GM18873 (cell line): ENCODE data around the gene TRMU.

Source experiments
- ATAC-seq: cut with Tn5 transposase; IDR thresholded peaks from one replicate; pipeline ENCODE4 v1.9.1; 2021; ENCODE audit warnings: mild to moderate bottlenecking, moderate library complexity, moderate number of reproducible peaks; ENCODE audit not compliant: unreplicated experiment, low FRiP score

TRMU gene

DNA sequence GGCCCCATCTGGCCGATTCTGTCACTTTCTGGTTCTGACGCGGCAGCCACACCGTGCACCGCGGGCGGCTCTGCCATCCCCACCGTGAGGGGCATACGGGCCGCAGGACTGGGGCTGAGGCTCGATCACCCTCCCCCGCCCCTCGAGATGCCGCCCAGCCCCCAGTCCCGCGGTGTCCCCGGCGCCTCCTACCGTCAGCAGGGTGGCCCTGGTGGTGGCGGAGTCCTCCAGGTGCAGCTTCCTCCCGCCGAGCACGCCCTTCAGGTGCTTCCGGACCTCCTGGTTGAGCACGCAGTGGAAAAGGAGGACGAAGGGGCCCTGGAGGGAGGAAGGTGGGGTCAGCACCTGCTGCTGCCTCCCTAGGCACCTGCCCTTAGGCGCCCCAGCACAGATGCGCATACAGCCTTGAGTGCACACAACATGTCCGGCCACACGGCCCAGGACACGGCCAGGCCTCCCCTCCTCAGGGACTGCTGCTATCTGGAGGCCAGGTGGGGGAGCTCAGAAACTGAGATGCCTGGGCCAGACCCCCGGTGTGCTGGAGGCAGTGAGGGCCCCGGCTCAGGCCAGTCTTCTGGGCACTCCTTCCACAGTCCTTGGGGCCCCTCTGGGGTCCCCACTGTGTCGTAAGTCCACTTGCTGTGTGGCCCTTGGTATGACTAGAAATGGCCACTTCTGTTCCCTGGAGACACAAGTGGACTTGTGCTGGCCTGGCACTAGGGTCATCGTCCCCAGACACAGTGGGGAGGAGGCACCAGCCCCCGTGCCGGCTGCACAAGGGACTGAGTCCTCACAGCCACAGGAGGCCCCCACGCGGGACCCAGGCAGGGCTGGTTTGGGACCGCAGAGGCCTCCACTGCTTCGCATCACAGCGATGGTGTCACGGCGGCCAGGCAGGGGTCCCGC is 31.5 kb downstream of the TRMU start:
- ATAC-seq, result no peak

DNA sequence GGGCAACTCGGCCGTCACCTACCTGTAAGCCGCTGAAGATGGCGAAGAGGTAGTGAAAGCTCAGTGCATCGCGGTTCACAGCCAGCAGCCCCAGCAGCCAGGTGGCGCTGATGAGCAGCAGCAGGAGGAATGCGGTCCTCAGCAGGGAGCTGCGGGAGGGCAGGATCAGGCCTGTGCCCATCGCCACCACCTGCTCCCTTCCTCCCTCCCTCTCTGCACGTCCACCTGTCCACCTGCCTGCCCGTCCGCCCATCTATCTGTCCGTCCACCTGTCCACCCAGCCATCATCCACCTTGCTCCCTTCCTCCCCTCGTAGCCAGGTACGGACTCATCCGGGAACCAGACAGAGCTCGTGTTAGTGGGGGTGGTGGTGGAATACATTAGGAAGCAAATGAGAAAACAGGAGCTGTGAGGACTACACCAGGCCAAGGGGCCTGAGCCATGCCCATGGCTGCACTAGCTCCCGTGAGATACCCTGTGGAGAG is 32.2 kb downstream of the TRMU start:
- ATAC-seq, result no peak

DNA sequence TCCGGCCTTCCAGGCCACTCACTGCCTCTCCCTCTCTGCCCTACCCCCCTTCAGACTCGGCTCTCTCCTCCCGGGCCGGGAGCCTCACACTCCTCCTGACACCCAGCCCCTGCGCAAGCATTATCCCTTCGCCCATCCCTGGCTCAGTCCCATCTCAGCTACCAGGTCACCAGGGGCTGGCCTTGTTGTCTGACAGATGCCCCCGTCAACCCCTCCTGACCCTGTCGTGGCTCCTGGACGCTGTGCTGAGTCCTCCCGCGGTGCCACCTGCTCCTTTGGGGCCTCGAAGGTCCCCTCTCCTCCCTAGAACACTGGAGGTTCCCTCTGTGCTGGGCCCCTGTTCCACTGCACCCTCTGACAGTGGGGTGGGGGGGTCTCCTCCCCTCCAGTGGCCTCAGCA is 32.9 kb downstream of the TRMU start:
- ATAC-seq, result no peak

DNA sequence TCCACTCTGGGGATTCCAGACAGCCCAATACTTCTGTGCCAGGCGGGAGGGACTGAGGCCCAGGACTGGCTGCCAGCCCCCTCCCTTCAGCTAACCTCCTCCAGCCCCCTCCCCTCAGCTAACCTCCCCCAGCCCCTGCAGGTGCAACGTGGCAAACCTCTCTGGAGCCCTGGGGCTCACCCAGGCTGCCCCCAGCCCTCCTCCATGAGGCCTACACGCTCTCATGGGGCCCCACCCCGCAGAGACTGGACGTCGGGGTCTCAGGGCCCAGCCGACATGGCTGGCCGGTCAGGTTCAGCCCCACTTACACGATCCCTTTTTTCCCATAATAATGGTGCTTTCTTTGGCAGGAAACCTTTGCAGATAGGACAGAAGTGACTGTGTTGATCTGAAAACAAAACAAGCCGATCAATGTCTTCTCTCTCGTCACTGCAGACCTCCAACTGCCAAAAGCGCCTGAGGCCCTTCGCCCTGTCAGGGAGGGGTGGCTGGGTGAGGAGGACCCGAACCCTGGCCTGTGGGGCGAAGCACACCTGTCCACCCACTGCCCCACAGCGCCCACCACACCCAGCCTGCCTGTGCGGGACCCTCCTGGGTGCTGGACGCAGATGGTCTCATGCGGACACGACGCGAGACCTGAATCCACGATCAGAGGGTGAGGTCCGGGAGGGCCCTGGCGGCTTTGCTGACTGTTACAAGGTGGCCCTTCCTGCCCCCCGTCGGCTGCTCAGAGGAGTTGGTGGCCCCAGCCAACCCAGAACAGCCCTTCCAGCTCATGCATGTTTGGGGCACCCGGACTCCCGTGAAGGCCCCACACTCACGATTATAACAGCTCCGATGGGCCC is 33.6 kb downstream of the TRMU start:
- no peak for ATAC-seq

DNA sequence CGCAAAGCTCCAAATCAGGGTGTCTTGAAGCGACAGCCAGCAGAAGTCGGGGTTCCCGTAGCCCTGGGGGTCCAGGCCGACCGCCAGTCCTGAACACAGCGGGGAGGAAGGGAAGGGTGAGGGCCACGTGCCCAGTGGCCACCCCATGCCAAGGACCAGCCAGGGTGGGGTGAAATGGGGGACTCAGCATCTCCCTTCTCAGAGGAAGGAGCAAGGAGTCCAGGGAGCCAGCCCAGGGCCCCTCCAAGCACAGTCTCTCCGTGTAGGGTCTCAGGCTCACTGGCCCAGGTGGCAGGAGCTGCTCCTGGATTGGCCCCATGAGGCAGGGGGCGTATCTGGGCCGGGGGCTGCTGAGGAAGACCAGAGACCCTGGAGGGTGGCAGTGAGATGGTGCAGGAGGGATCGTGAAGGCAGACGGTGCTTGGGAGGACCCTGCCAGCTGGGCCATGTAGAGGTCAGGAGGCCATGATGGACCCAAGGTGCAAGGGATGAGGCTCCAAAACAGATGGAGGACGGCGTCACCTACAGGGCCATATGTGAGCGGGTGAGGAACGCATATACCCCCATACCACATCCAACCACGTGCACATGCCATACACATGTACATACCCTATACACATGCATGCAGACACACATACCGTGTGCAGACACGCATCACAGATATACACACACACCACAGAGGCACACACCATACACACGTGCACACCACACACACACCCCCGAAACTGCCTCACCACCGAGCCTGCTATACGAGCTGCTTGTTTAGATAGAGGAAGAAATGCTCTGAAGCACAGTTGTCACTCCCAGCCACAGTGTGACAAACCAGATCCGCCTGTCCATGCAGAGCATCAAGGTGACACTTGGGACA is 34.4 kb downstream of the TRMU start:
- ATAC-seq, result no peak

DNA sequence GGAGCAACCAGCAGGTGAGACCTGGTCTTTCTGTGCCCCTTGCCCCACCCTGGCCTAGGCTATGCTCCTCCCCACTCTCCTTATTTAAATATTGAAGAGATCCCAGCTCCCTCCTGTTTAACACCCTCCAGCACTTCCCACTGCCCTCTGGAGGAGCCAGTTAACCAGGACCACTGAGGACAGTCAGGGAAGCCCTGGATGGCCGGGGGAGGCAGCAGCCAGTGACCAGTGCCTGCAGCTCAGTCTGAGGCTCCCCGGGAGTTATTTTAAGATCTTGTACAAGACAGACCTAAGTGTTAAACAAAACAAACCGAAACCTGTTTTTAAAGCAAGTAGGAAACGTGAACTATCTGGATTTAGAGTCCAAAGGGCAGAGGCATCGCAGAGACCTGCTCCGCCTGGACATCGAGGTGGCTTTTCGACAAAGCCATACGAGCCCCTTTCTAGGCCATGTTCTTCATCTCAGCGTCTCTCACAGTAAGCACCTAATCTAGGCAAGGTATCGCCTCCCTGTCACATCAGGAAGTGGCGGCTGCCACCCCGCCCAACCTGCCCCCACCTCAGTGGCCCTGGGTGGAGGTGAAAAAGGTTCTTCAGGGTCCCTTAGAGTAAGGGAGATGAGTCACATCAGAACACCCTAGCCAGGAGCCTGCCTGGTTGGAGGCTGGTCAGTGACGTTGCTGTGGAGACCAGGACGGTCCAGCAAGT is 35.2 kb downstream of the TRMU start:
- no peak for ATAC-seq

DNA sequence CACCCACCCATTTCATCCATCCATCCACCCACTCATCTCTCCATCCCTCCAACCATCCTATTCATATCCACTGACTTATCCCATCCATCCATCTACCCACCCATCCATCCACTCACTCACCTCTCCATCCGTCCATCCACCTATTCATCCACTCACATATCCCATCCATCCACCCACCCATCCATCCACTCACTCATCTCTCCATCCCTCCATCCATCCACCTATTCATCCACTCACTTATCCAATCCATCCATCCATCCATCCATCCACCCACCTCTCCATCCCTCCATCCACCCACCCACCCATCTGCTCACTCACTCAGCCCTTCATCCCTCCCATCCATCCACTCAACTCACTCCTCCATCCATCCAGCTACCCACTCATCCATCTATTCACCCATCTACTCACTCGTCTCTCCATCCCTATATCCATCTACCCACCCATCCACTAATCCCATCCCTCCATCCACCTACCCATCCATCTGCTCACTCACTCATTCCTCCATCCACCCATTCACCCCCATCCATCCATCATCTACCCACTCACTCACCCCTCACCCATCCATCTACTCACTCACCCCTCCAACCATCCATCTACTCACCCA is 36.2 kb downstream of the TRMU start:
- no peak for ATAC-seq

DNA sequence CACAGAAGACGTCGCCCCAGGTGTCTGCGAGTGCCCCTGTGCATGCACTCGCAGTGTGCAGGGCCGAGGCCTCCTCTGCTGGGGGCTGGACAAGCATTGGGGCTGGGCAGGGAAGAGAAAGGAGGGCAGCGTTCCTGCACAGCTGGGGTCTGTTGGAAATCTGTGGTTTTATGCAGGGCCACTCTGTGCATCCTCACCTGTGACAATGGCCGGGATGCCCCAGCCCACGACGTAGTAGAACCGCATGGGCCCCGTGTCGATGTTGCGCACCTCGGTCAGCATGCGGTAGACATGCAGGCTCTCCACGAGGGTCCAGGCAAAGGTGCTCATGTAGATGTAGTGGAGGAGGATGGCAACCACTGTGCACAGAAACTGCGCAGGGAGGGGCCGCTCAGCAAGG is 37.2 kb downstream of the TRMU start:
- ATAC-seq, result no peak

DNA sequence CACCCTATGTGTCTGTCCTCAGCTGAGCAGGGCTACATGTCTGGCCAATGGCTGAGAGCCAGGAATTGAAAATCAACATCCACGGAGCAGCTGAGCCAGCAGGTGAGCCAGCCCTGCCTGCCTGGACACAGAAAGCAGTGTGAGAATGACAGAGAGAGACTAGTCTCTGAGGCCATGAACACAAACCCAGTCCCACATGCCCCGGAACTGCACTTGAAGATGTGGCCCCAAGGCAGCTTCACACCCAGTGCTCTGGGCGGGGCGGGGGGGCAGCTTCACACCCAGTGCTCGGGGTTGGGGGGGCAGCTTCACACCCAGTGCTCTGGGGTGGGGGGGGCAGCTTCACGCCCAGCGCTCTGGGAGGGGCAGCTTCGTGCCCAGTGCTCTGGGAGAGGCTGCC is 37.6 kb downstream of the TRMU start:
- ATAC-seq, result no peak

DNA sequence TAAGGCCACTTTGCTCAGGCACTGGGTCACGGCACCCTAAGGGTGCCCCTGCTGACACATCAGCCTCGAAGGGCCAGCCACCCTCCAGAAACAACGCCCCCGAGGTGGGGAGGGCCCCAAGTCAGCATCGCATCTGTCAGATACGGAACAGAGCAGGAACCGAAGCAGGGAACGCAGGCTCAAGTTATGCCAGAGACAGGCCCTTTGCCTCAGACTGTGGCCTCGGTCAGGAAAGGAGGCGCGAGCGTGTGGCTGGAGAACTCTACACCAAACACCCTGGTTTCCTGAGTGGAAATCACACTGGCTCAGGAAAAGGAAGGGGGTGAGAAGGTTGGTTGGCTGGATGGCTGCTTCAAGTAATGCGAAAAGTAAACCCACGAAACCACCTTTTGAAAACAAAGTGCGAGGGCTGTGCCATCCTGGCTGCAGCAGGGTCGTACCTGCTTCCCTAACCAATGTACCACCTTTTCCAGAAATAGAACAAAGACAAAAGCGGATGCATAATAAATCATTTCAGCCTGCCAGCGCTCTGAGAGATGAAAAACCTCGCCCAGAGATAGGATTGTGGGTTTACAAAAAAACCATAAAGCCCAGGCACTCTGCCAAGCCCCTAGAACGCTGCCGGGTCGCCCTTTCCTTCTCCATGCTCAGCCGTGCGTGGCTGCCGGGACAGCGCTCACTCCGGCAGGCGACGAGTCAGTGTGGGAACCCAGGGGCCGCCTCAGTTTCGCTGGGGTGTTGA is 38.6 kb downstream of the TRMU start:
- no peak for ATAC-seq

DNA sequence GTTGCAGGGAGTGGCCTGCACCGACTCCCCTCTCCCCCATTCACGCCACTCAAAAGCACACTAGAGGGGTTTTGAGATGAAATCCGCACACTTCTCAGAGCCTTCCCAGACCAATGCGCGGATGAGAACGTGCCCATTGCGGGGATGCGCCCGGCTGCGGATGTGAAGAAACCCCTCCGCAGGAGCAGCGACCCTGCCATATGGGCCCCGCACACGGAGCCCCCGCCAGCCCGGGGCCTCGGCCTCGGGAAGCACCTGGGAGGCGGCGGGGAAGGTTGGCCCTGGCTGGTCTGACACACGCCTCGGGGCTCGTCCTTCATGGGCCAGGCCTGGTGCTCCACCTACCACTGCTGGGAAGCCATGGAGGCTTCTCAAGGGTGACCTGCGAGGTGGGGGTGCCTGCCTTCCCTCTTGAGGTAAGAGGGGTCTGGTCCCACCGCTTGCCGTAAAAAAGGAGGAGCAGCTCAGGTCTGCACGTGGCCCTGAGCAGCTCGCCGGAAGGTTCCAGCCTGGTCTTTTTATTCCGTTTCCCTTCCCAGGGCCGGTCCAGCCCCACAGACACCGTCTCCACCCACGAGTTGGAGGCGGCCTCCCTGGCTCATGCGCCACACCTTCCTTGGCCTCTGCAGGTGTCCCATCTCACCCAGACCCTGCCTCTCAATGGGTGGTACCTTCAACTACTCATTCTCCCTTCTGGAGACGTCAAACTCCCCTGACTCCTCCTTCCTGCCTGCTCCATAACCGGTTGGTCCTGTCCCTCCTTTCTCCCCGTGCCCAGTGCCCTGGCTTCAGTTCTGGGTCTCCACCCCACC is 39.4 kb downstream of the TRMU start:
- no peak for ATAC-seq

DNA sequence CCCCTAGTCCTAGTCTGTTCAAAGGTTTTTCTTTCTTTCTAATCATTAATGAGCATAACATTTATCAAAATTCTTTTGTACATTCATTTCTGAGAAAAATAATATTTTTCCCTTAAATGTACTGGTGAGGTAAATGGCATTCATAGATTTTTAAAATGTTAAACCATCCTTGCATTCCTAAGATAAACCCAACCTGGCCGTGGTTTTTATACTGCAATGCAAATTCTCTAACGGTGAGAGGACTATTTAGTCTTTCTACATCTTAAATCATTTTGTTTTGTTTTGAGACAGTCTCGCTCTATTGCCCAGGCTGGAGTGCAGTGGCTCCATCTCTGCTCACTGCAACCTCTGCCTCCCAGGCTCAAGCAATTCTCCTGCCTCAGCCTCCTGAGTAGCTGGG is 40.6 kb downstream of the TRMU start:
- no peak for ATAC-seq

DNA sequence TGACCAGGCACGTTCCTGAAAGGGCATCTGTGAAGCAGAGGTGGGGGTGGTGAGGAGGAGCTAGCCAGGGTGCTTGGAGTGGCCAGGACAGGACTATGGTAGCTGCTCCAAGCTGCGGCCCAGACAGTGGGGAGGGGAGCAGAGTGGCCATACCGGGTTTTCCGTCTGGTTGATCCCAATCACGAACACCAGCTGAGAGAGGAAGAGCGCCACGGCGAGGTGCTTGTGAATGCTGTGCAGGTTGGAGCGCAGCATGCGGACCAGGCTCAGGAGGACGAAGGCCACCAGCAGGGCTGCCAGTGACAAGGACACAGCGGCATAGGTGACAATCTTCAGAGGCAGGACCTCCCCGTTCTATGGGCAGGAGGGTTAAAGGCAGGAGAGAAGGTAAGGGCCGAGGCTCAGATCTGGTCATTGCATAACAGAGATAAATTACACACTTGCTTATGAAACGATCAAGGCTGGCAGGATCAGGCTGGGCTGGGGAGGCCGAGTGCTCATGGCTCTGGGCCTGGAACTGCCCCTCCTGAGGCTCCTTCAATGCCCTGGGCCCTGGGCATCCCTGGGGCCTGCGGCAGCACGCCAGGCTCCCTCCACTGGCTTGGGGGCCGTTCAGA is 41.5 kb downstream of the TRMU start:
- no peak for ATAC-seq

DNA sequence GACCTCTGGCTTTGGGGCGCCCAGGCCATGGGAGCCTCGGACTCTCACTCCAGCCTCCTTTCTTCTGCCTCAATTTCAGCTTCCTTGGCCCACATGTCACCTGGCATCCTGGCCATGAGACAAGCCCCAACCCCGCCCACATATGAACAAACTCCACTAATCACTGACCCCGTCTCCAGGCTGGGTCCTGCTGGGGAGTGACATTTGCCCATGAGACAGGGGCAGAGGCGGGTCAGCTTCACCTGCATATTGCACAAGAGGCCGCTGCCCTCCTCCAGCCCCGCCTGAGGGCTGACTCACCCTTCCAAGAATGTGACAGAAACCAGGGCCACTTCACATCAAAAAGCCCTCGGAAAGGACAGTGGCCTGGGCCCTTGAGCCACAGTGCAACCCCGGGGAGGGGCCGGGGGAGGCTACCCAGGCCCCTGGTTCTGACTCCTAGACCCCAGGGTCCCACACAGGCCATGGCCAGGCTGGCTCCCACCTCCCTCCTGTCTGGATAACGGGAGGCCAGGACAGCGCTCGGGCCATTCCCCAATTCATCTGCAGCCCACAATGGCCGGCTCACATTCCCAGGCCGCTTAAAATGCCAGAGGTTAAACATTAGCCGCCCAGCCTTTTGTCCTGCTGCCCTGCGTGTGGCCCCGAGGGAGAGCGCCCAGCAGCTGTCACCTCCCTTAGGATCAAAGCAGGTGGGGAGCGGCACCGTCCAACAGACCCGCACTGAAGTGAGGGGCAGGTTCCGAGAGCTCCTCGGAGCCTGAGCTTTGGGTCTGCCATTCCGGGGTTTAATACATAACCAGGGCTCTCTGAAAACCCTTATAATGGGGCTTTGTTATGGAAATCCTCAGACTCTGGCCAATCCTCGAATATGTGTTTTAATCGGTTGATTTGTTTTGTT is 42.3 kb downstream of the TRMU start:
- ATAC-seq, result no peak

DNA sequence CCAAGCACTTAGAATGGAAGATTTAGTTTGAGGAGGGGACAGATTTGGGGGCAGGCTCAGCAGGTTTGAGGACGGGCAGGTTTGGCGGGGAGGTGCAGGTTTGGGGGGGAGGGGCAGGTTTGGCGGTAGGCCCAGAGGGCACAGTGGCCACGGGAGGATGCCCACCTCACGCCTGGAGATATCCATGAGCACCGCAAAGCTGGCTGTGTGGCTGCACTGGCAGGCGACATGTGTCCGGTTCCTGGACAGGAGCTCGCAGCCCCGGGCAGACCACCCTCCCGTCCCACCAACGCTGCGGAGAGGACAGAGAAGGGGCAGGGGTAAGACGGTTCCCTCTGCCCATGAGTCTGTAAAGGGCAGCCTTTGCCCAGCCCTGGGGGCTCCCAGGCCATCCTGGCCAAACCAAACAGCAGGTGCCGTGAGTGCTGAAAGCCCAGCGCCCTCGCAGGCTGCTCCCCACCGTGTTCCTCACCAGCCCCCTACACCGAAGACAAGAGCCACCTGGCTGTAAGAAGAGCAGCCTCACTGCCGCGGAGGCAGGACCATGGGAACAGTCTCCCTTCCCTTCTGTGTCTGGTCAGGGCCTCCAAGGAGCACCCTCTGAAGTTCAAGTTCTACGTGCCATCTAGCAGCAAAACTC is 43.0 kb downstream of the TRMU start:
- ATAC-seq, result no peak
